Chondrocyte (in vitro differentiated cells): ENCODE results near the gene TMEM132D. TPM values are rescaled to one million over a fixed set of nuclear protein-coding genes. Genes with fewer than 3 reads are reported as not detected.

Source experiments
- DNase-seq: peaks from one replicate; pipeline ENCODE4 v3.0.0; 2021; ENCODE audit warnings: mixed read lengths, low spot score
- H3K27ac Mint-ChIP-seq: one replicate; pipeline ENCODE4 v1.8.0; 2021; ENCODE audit warnings: mild to moderate bottlenecking, moderate library complexity, mixed read lengths; ENCODE audit not compliant: unreplicated experiment
- H3K27me3 Mint-ChIP-seq: 2 replicates; pipeline ENCODE4 v1.8.0; 2021; ENCODE audit warnings: low read depth, mixed read lengths
- H3K36me3 Mint-ChIP-seq: 2 replicates; pipeline ENCODE4 v1.8.0; 2021; ENCODE audit warnings: low read depth, mixed read lengths
- H3K4me1 Mint-ChIP-seq: 2 replicates; pipeline ENCODE4 v1.8.0; 2021; ENCODE audit warnings: low read depth, mild to moderate bottlenecking, mixed read lengths
- H3K4me3 Mint-ChIP-seq: one replicate; pipeline ENCODE4 v1.8.0; 2021; ENCODE audit warnings: mild to moderate bottlenecking, moderate library complexity, mixed read lengths; ENCODE audit not compliant: unreplicated experiment
- H3K9me3 Mint-ChIP-seq: 2 replicates; pipeline ENCODE4 v1.8.0; 2021; ENCODE audit warnings: low read depth, mixed read lengths
- total RNA-seq: library from RNA; stranded (reverse); gene quantifications from 3 replicates; pipeline ENCODE4 v1.2.1, GENCODE V29; 2021
- TF ChIP-seq, protein P1 (sequence below): fragments of 200-600 bp; sonication (generic); IDR thresholded peaks from 2 replicates; pipeline ENCODE4 v1.5.0; 2021; ENCODE audit warnings: antibody characterized with exemption, mild to moderate bottlenecking, moderate library complexity

The TMEM132D gene
- total RNA-seq, 1 donor from 2014 or later = 3.1 TPM

DNA sequence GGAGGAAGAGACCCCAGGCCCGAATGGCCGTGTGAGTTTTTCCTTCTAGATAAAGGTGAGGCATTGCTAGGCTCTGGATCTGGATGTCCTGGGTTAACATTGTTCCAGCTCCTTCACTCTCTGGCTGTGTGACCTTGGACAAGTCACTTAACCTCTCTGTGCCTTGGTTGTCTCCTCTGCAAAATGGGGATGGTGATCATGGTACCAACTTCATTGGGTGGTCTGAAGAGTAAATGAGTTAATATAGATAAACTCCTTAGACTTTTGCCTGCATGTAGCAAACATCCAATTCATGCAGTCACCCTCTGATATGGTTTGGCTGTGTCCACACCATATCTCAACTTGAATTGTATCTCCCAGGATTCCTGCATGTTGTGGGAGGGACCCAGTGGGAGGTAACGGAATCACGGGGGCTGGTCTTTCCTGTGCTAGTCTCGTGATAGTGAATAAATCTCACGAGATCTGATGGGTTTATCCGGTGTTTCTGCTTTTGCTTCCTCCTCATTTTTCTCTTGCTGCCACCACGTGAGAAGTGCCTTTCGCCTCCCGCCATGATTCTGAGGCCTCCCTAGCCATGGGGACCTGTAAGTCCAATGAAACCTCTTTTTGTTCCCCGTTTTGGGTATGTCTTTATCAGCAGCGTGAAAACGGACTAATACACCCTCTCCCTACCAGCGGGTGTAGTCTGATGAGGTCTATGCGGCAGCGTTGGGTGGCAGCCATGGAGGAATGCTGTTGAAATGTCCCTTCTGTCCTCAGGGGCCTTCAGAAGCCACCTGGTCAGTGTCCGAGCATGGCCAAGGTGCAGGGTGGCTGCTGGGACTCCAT lies 794.4 kb downstream of the TMEM132D start:
- Mint-ChIP-seq H3K36me3 (peaks cover 2% of the 10 kb centered on the region), H3K4me1 (no peaks in the 10 kb centered on the region), H3K27ac (no peak overlapping the region), H3K4me3 (no peak overlapping the region), H3K9me3 (peaks cover 18% of the 10 kb centered on the region), H3K27me3 (no peaks in the 10 kb centered on the region)
- TF ChIP-seq, protein P1, sequence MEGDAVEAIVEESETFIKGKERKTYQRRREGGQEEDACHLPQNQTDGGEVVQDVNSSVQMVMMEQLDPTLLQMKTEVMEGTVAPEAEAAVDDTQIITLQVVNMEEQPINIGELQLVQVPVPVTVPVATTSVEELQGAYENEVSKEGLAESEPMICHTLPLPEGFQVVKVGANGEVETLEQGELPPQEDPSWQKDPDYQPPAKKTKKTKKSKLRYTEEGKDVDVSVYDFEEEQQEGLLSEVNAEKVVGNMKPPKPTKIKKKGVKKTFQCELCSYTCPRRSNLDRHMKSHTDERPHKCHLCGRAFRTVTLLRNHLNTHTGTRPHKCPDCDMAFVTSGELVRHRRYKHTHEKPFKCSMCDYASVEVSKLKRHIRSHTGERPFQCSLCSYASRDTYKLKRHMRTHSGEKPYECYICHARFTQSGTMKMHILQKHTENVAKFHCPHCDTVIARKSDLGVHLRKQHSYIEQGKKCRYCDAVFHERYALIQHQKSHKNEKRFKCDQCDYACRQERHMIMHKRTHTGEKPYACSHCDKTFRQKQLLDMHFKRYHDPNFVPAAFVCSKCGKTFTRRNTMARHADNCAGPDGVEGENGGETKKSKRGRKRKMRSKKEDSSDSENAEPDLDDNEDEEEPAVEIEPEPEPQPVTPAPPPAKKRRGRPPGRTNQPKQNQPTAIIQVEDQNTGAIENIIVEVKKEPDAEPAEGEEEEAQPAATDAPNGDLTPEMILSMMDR = no peak
- no peak for DNase-seq

DNA sequence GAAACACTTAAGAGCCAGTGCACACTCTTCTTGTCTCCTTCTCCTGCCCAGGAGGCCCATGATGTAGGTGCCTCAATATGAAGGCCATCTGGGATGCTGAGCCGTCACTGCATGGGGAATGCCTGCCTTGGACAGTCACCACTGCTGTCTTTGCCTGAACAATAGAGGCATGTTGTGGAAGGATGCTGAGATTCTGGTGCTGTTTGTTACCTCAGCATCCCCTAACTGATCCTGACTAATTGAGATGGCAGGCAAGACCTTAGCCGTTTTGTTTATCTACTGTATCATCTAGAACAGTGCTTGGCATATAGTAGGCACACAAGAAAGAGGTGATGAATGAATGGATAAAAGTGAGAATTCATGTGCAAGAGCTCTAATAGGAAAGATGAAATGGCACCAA lies 797.1 kb downstream of the TMEM132D start:
- no peak overlapping the region for H3K27ac Mint-ChIP-seq
- H3K4me1 Mint-ChIP-seq = no peaks in the 10 kb centered on the region
- DNase-seq = no peak
- TF ChIP-seq, protein P1 = no peak
- peaks cover 2% of the 10 kb centered on the region for H3K36me3 Mint-ChIP-seq
- H3K27me3 Mint-ChIP-seq = no peaks in the 10 kb centered on the region
- H3K9me3 Mint-ChIP-seq = peaks cover 20% of the 10 kb centered on the region
- H3K4me3 Mint-ChIP-seq = no peak overlapping the region

DNA sequence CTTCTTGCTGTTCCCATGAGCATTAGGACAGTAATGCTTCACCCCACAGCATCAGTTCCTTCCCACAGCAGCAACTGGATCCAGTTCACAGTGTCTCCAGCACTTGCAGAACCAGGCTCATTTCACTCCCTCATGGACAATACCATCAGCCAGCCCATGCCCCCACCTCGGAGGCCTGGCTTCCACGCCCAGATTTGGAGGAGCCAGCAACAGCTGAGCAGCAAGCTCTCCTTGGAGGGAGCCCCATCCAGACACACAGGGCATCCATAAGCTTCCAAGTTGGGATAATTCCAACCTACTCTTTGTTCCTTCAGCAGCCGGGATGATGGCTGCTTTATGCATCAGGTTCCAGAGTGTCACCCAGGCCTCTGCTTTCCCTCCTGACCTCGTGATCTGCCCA lies 800.6 kb downstream of the TMEM132D start:
- Mint-ChIP-seq H3K36me3 (peaks cover 2% of the 10 kb centered on the region), H3K27ac (no peak overlapping the region), H3K4me3 (no peak overlapping the region), H3K27me3 (no peaks in the 10 kb centered on the region), H3K4me1 (no peaks in the 10 kb centered on the region), H3K9me3 (peaks cover 8% of the 10 kb centered on the region)
- no peak for DNase-seq
- TF ChIP-seq, protein P1 = no peak

DNA sequence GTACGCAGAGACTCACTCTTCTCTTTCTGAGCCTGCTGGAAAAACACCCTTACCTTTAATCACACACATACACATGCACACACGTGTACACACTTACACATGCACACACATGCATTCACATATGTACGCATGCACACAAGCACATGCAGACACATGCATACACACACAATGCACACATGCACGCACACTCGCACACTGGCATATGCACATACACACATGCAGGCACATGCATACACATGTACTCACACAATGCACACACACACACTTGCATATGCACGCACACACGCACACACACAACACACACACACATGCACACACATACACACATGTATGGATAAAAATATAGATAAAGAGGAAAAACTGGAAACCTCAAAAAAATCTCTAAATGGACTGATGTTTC lies 801.6 kb downstream of the TMEM132D start:
- Mint-ChIP-seq H3K9me3 (peaks cover 14% of the 10 kb centered on the region), H3K27ac (no peak overlapping the region), H3K4me1 (no peaks in the 10 kb centered on the region), H3K36me3 (peaks cover 2% of the 10 kb centered on the region), H3K27me3 (no peaks in the 10 kb centered on the region), H3K4me3 (no peak overlapping the region)
- no peak for DNase-seq
- TF ChIP-seq, protein P1 = no peak

DNA sequence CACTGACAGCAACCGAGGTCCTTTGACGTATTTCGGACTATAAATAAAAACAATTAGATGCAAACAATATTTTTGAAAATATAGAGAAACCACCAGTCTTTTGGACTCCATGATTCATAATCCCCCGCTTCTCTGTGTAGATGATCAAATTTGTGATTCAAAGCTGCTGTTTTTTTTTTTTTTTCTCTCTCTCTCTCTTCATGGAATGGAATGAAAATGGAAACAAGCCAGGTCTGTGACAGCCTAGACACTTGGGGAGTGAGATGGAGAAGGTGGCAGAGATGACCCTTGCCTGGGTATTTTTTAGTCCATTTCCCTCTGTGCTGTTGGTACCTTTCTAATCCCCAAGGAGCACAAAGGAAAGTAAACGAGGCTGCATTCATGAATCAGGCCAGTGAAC lies 802.0 kb downstream of the TMEM132D start:
- TF ChIP-seq, protein P1 = no peak
- H3K27me3 Mint-ChIP-seq = no peaks in the 10 kb centered on the region
- no peak overlapping the region for H3K27ac Mint-ChIP-seq
- no peaks in the 10 kb centered on the region for H3K4me1 Mint-ChIP-seq
- DNase-seq = no peak
- H3K36me3 Mint-ChIP-seq = peaks cover 2% of the 10 kb centered on the region
- H3K4me3 Mint-ChIP-seq = no peak overlapping the region
- H3K9me3 Mint-ChIP-seq = peaks cover 16% of the 10 kb centered on the region
